Colonic mucosa (tissue), 4 donors: Measurements from ENCODE around the gene FRMPD2. TPM values are rescaled to one million over a fixed set of nuclear protein-coding genes. Genes with fewer than 3 reads are reported as not detected.

Experiments used
- DNase-seq: peaks from one replicate; pipeline ENCODE4 v3.0.0-alpha.2; 2020
- H3K27ac ChIP-seq: fragments of 200-600 bp; one replicate; pipeline ENCODE4 v1.8.0; 2021
- H3K27me3 ChIP-seq: fragments of 200-600 bp; one replicate; pipeline ENCODE4 v1.8.0; 2021
- H3K36me3 ChIP-seq: fragments of 200-600 bp; one replicate; pipeline ENCODE4 v1.8.0; 2021
- H3K4me1 ChIP-seq: fragments of 200-600 bp; one replicate; pipeline ENCODE4 v1.8.0; 2021; ENCODE audit warnings: mild to moderate bottlenecking
- H3K4me3 ChIP-seq: fragments of 200-600 bp; one replicate; pipeline ENCODE4 v1.8.0; 2021
- H3K9ac ChIP-seq, 2 donors: one replicate each; pipeline ENCODE4 v1.7.0; 2013; ENCODE audit warnings: control low read depth in 2 of 2, low read depth in 2 of 2, low read length in 2 of 2
- H3K9me3 ChIP-seq: fragments of 200-600 bp; one replicate; pipeline ENCODE4 v1.8.0; 2021
- intact Hi-C: fragments of 100-400 bp; cut with DNase I; formaldehyde crosslinking; loops from one replicate; pipeline ENCODE4 v1.14.1; 2022
- total RNA-seq, 2 donors: library from RNA; stranded (reverse); fragmentation: NEBNext Ultra II Directional in 1 of 2; extraction: Animal tissue kit (Norgen Biotek cat#: 25700) in 1 of 2; gene quantifications; one replicate each; pipeline ENCODE4 v1.2.1, GENCODE V29; 2021
- TF ChIP-seq, protein P1 (sequence below): fragments of 200-600 bp; IDR thresholded peaks from one replicate; pipeline ENCODE4 v1.8.0; 2022; ENCODE audit warnings: antibody characterized with exemption, mild to moderate bottlenecking
- donor health status: healthy.
- donor health status: DM: no; HTN: no; CAD: no.
- donor health status: DM: no; HTN: no; CAD: no.

Gene FRMPD2, protein sequence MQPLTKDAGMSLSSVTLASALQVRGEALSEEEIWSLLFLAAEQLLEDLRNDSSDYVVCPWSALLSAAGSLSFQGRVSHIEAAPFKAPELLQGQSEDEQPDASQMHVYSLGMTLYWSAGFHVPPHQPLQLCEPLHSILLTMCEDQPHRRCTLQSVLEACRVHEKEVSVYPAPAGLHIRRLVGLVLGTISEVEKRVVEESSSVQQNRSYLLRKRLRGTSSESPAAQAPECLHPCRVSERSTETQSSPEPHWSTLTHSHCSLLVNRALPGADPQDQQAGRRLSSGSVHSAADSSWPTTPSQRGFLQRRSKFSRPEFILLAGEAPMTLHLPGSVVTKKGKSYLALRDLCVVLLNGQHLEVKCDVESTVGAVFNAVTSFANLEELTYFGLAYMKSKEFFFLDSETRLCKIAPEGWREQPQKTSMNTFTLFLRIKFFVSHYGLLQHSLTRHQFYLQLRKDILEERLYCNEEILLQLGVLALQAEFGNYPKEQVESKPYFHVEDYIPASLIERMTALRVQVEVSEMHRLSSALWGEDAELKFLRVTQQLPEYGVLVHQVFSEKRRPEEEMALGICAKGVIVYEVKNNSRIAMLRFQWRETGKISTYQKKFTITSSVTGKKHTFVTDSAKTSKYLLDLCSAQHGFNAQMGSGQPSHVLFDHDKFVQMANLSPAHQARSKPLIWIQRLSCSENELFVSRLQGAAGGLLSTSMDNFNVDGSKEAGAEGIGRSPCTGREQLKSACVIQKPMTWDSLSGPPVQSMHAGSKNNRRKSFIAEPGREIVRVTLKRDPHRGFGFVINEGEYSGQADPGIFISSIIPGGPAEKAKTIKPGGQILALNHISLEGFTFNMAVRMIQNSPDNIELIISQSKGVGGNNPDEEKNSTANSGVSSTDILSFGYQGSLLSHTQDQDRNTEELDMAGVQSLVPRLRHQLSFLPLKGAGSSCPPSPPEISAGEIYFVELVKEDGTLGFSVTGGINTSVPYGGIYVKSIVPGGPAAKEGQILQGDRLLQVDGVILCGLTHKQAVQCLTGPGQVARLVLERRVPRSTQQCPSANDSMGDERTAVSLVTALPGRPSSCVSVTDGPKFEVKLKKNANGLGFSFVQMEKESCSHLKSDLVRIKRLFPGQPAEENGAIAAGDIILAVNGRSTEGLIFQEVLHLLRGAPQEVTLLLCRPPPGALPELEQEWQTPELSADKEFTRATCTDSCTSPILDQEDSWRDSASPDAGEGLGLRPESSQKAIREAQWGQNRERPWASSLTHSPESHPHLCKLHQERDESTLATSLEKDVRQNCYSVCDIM (N-terminal part only)
- under 1 TPM in 1 of 2 donors, not detected in 1; 0.35 TPM for total RNA-seq

DNA sequence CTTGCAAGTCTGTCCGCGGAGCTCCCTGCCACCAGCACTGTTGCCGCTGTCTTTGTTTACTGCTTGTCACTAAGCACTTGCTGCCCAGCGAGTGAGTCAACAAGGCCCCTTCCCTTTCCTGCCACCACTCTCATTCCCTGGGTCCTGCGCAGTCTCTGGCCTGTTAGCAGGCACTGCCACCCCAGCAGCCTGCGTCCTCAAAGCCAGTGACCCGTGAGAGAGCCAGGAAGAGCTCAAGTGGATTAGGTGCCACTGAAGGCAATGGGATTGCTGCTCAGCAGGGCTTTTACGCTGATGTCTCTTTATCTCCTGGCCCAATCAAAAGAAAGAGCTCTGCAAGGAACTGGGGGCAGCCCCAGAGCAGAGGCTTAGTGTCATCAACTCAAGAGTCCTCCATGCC is at the start of gene FRMPD2:
Gene FRMPD2 (minus strand): TSS at position 61 of the 400 bp plus-strand sequence. CDS start 129 bp downstream, outside the sequence.
- H3K4me3 ChIP-seq: no peak within 1 kb of the TSS
- no peak within 1 kb of the TSS for H3K9ac ChIP-seq
- TF ChIP-seq, protein P1, sequence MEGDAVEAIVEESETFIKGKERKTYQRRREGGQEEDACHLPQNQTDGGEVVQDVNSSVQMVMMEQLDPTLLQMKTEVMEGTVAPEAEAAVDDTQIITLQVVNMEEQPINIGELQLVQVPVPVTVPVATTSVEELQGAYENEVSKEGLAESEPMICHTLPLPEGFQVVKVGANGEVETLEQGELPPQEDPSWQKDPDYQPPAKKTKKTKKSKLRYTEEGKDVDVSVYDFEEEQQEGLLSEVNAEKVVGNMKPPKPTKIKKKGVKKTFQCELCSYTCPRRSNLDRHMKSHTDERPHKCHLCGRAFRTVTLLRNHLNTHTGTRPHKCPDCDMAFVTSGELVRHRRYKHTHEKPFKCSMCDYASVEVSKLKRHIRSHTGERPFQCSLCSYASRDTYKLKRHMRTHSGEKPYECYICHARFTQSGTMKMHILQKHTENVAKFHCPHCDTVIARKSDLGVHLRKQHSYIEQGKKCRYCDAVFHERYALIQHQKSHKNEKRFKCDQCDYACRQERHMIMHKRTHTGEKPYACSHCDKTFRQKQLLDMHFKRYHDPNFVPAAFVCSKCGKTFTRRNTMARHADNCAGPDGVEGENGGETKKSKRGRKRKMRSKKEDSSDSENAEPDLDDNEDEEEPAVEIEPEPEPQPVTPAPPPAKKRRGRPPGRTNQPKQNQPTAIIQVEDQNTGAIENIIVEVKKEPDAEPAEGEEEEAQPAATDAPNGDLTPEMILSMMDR: no peak
- no peak within 1 kb of the TSS for H3K27ac ChIP-seq
- H3K9me3 ChIP-seq: no peaks in the 10 kb centered on the region
- H3K4me1 ChIP-seq: no peaks in the 10 kb centered on the region
- no peaks in the 10 kb centered on the region for H3K36me3 ChIP-seq
- intact Hi-C loops: no loop called here
- H3K27me3 ChIP-seq: no peaks in the 10 kb centered on the region
- DNase-seq: no peak

DNA sequence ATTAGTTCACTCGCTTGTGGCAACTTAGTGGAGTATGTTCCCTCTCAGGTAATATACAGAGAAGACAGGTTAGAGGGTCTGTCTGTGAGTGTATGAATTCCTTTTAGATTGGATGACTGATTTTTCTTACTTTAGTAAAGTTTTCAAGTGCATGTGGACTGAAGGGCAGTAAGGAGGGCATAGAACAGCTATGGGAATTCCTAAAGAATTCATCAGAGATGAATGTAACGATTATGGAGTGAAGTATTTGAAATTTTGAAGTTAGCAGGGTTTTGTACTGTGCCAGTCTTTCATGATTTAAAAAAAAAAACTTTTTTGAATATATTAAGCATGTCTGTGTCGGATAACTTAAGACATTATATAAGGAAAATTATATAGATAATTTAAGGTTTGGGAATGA is 47.5 kb upstream of the FRMPD2 start:
- H3K4me3 ChIP-seq: no peak overlapping the region
- H3K4me1 ChIP-seq: no peaks in the 10 kb centered on the region
- intact Hi-C loops: no loop called here

DNA sequence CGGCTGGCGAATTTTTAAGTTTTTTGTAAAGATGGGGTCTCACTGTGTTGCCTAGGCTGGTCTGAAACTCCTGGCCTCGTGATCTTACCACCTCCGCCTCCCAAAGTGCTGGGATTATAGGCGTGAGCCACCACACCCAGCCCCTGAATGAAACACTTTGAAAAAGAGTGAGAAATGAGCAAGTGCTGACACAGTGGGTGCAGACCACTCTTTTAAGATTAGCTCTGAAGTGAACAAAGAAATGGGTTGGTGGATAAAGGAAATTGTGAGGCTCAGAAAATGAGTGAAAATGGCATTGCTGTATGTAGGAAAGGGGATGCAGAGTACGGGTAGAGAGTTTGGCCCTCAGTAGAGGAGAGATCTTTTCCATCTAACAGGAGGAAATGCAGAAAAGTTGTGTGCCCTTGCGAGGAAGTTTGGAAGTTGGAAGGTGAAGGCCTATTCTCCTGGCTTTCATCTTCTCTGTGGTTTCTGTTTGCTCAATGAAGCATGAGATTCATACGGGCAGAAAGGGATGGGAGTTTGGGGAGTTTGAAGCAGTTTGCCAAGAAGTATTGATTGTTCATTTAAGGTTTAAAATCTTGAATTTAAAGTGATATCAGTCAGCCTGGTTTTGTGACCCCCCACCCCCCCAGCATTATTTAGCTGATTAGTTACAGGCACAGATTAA is 43.0 kb upstream of the FRMPD2 start:
- DNase-seq: no peak
- Histone ChIP-seq H3K36me3 (no peaks in the 10 kb centered on the region), H3K4me3 (no peak overlapping the region), H3K27ac (no peak overlapping the region), H3K27me3 (no peaks in the 10 kb centered on the region), H3K9me3 (no peaks in the 10 kb centered on the region), H3K4me1 (no peaks in the 10 kb centered on the region), H3K9ac (no peak overlapping the region)
- intact Hi-C loops: no loop called here
- TF ChIP-seq, protein P1: no peak

More for the DNA sequence above, 47.5 kb upstream of the FRMPD2 start:
- Histone ChIP-seq H3K9ac (no peak overlapping the region), H3K36me3 (no peaks in the 10 kb centered on the region), H3K27me3 (no peaks in the 10 kb centered on the region), H3K9me3 (no peaks in the 10 kb centered on the region), H3K27ac (no peak overlapping the region)
- DNase-seq: no peak
- TF ChIP-seq, protein P1: no peak

DNA sequence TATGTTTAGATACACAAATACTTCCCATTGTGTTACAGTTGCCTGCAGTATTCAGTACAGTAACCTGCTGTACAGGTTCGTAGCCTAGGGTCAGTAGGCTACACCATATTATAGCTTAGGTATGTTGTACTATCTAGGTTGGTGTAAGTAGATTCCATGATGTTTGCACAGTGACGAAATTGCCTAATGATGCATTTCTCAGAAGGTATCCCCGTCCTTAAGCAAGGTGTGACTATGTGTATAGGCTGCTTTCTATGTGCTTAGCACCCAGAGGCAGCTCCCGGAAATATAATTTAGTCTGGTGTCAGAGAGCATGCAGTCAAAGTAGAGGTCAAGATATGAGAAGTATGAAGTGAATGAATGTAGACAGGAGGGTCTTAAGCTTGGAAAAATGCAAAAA is 41.7 kb upstream of the FRMPD2 start:
- intact Hi-C loops: no loop called here
- no peak overlapping the region for H3K27ac ChIP-seq
- no peak for DNase-seq
- no peak overlapping the region for H3K9ac ChIP-seq
- no peaks in the 10 kb centered on the region for H3K4me1 ChIP-seq
- H3K4me3 ChIP-seq: no peak overlapping the region
- no peaks in the 10 kb centered on the region for H3K9me3 ChIP-seq
- H3K36me3 ChIP-seq: no peaks in the 10 kb centered on the region
- no peaks in the 10 kb centered on the region for H3K27me3 ChIP-seq
- TF ChIP-seq, protein P1: no peak
